ENCODE data around the gene MYH14. TPM values are rescaled to one million over a fixed set of nuclear protein-coding genes. Genes with fewer than 3 reads are reported as not detected.

Gene MYH14
- polyA plus RNA-seq, 3 donors = not detected

DNA sequence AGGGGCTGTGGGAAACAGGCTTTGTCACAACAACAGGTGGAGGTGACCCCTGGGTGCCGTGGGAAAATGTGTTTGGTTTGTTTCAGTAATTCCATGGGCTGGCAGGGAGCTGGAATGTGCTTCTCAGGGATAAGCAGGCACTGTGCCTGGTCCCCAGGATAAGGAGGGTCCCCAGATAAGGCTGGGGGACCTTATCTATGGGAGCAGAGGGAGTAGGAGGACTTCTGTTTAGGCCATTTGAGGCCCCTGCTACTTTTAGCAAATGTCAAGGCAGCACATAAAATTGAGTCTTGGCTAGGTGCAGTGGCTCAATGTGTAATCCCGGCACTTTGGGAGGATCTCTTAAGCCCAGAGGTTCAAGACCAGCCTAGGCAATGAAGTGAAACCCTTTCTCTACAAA is 66.2 kb downstream of the MYH14 start:
- DNase-seq = no peak
- Histone ChIP-seq H3K4me2 (replicated peaks; ENCODE audit: extremely low read depth, low read length, poor library complexity, severe bottlenecking) (no peak overlapping the region), H2AFZ (ENCODE audit: insufficient read depth, low read depth, low read length, poor library complexity, severe bottlenecking) (no peak overlapping the region), H3K4me1 (ENCODE audit: control insufficient read depth in 1 of 2, insufficient read depth in 2 of 2, low read length in 2 of 2) (no peaks in the 10 kb centered on the region), H3K27ac (ENCODE audit: low read depth in 1 of 2, low read length in 2 of 2) (no peak overlapping the region), H3K9me3 (replicated peaks in 1 of 2; ENCODE audit: control insufficient read depth in 1 of 2, insufficient read depth in 1 of 2, low read length in 2 of 2) (no peaks in the 10 kb centered on the region), H3K79me2 (ENCODE audit: insufficient read depth, low read length) (no peaks in the 10 kb centered on the region), H4K20me1 (ENCODE audit: insufficient read depth, low read length) (no peaks in the 10 kb centered on the region), H3K9ac (ENCODE audit: insufficient read depth, low read length, poor library complexity, severe bottlenecking) (no peak overlapping the region), H3K4me3 (replicated peaks in 1 of 3; ENCODE audit: low read depth in 2 of 3, low read length in 3 of 3) (no peak overlapping the region), H3K36me3 (replicated peaks in 1 of 2; ENCODE audit: control insufficient read depth in 1 of 2, insufficient read depth in 2 of 2, low read length in 2 of 2) (no peaks in the 10 kb centered on the region), H3K27me3 (ENCODE audit: control insufficient read depth in 2 of 2, insufficient read depth in 2 of 2, low read length in 2 of 2) (no peaks in the 10 kb centered on the region)
- Mint-ChIP-seq H3K36me3 (no peaks in the 10 kb centered on the region), H3K9me3 (no peaks in the 10 kb centered on the region), H3K4me3 (no peak overlapping the region), H3K27me3 (ENCODE audit: low read depth in 3 of 3) (peaks cover 4 to 16% (median 6%) of the 10 kb centered on the region in 3 donors), H3K27ac (no peak overlapping the region), H3K4me1 (no peaks in the 10 kb centered on the region)
- TF ChIP-seq, protein P1, sequence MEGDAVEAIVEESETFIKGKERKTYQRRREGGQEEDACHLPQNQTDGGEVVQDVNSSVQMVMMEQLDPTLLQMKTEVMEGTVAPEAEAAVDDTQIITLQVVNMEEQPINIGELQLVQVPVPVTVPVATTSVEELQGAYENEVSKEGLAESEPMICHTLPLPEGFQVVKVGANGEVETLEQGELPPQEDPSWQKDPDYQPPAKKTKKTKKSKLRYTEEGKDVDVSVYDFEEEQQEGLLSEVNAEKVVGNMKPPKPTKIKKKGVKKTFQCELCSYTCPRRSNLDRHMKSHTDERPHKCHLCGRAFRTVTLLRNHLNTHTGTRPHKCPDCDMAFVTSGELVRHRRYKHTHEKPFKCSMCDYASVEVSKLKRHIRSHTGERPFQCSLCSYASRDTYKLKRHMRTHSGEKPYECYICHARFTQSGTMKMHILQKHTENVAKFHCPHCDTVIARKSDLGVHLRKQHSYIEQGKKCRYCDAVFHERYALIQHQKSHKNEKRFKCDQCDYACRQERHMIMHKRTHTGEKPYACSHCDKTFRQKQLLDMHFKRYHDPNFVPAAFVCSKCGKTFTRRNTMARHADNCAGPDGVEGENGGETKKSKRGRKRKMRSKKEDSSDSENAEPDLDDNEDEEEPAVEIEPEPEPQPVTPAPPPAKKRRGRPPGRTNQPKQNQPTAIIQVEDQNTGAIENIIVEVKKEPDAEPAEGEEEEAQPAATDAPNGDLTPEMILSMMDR (IDR thresholded peaks at IDR 0.05) = no peak
- 69% methylated on average over 2 of the region's 2 CpGs for WGBS (ENCODE audit: insufficient coverage)
- intact Hi-C loops (cut with micrococcal nuclease) = no loop called here

DNA sequence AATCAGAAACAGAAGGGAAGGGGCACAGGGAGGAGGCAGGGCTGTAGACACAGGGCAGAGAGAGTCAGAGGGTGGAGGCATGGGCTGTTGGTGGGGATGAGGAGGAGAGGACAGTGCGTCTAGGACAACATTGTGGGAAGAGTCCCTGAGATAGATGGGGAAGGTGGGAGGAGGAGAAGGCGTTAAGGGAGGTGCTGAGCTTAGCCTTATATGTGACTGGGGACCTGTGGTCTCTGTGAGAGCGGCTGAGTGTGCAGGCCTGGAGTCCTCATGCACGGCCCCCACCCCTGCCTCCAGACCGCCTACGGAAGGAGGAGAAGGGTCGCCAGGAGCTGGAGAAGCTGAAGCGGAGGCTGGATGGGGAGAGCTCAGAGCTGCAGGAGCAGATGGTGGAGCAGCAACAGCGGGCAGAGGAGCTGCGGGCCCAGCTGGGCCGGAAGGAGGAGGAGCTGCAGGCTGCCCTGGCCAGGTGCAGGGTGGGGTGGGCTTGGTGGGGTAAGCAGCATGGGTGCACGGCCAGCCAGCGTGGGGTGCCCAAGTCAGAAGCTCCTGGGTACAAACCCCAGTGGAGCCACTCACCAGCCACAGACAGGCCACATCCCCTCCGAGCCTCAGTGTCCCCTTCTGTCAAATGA is 69.0 kb downstream of the MYH14 start:
- TF ChIP-seq, protein P1 (IDR thresholded peaks at IDR 0.05) = no peak
- no peaks in the 10 kb centered on the region for H3K4me1 Mint-ChIP-seq
- no peaks in the 10 kb centered on the region for H3K9me3 ChIP-seq (replicated peaks in 1 of 2; ENCODE audit: control insufficient read depth in 1 of 2, insufficient read depth in 1 of 2, low read length in 2 of 2)
- no peak overlapping the region for H3K4me3 ChIP-seq (replicated peaks in 1 of 3; ENCODE audit: low read depth in 2 of 3, low read length in 3 of 3)
- H3K27me3 Mint-ChIP-seq (ENCODE audit: low read depth in 3 of 3) = peaks cover 5 to 20% (median 6%) of the 10 kb centered on the region in 3 donors
- H3K27ac Mint-ChIP-seq = no peak overlapping the region
- no peak overlapping the region for H3K4me2 ChIP-seq (replicated peaks; ENCODE audit: extremely low read depth, low read length, poor library complexity, severe bottlenecking)
- H3K79me2 ChIP-seq (ENCODE audit: insufficient read depth, low read length) = no peaks in the 10 kb centered on the region
- no peaks in the 10 kb centered on the region for H3K36me3 ChIP-seq (replicated peaks in 1 of 2; ENCODE audit: control insufficient read depth in 1 of 2, insufficient read depth in 2 of 2, low read length in 2 of 2)
- no peak overlapping the region for H3K9ac ChIP-seq (ENCODE audit: insufficient read depth, low read length, poor library complexity, severe bottlenecking)
- no peak overlapping the region for H2AFZ ChIP-seq (ENCODE audit: insufficient read depth, low read depth, low read length, poor library complexity, severe bottlenecking)
- no peak for DNase-seq
- intact Hi-C loops (cut with micrococcal nuclease) = no loop called here
- H3K9me3 Mint-ChIP-seq = no peaks in the 10 kb centered on the region
- no peak overlapping the region for H3K4me3 Mint-ChIP-seq
- no peaks in the 10 kb centered on the region for H4K20me1 ChIP-seq (ENCODE audit: insufficient read depth, low read length)
- H3K4me1 ChIP-seq (ENCODE audit: control insufficient read depth in 1 of 2, insufficient read depth in 2 of 2, low read length in 2 of 2) = no peaks in the 10 kb centered on the region
- no peak overlapping the region for H3K27ac ChIP-seq (ENCODE audit: low read depth in 1 of 2, low read length in 2 of 2)
- no peaks in the 10 kb centered on the region for H3K27me3 ChIP-seq (ENCODE audit: control insufficient read depth in 2 of 2, insufficient read depth in 2 of 2, low read length in 2 of 2)
- H3K36me3 Mint-ChIP-seq = no peaks in the 10 kb centered on the region
- WGBS (ENCODE audit: insufficient coverage) = 89% methylated on average over 9 of the region's 14 CpGs

Measured in CD14-positive monocyte (primary cell).